BJ (cell line): ENCODE measurements around the gene SLC2A11. TPM values are rescaled to one million over a fixed set of nuclear protein-coding genes. Genes with fewer than 3 reads are reported as not detected.

ENCODE experiments used
- CTCF ChIA-PET: fragments of 350-600 bp; formaldehyde crosslinking; extraction: SDS; loops from one replicate; lab custom pipeline; 2021; ENCODE audit warnings: antibody characterized with exemption, inconsistent platforms; lab: Yijun Ruan, JAX
- POLR2A ChIA-PET: fragments of 300-600 bp; sonication (Branson Sonifier 250); formaldehyde crosslinking; extraction: SDS; loops from one replicate; lab custom pipeline; 2021; ENCODE audit warnings: antibody characterized with exemption; lab: Charles Lee
- DNase-seq: peaks from one replicate; pipeline ENCODE4 v3.0.0-alpha.2; 2011; ENCODE audit warnings: low read depth
- H3K27me3 ChIP-seq: 2 replicates; pipeline ENCODE4 v1.6.0; 2011; ENCODE audit warnings: low read length; ENCODE audit not compliant: control insufficient read depth, insufficient read depth
- H3K36me3 ChIP-seq: 2 replicates; pipeline ENCODE4 v1.5.1; 2011; ENCODE audit warnings: low read length; ENCODE audit not compliant: control insufficient read depth, insufficient read depth
- H3K4me3 ChIP-seq: 2 replicates; pipeline ENCODE4 v1.5.1; 2011; ENCODE audit warnings: low read depth, mild to moderate bottlenecking, control low read depth, low read length
- CTCF ChIP-seq: IDR thresholded peaks from 2 replicates; pipeline ENCODE4 v1.5.1; 2011; ENCODE audit warnings: low read depth, mild to moderate bottlenecking, control low read depth, inconsistent platforms, low read length, moderate library complexity; ENCODE audit not compliant: insufficient read depth
- polyA plus RNA-seq: library from polyadenylated mRNA; depleted of rRNA; stranded (reverse); fragments of >200 nt; gene quantifications from 2 replicates; pipeline ENCODE4 v1.2.3, GENCODE V29; 2011

The SLC2A11 gene
- polyA plus RNA-seq, 1 experiment, result 14.7 TPM

- no peak for TF ChIP-seq CTCF
- no peaks in the 10 kb centered on the region for H3K27me3 ChIP-seq
- POLR2A ChIA-PET, result interaction anchor here (0.6 to 1.0 kb wide), 3 partner anchors 20 to 611 kb away, joined by 3 to 11 read pairs (median 5); no protein-coding TSS in a partner anchor
- CTCF ChIA-PET, result interaction anchor here (0.5 to 1.9 kb wide), 14 partner anchors 9 to 302 kb away, joined by 3 to 11 read pairs (median 6); partner anchors contain the start of gene SLC2A11
- H3K4me3 ChIP-seq, result peak overlapping the region; percentile 78
- peaks cover 21% of the 10 kb centered on the region for H3K36me3 ChIP-seq
- DNase-seq, result no peak
These were observed 35.7 kb downstream of the SLC2A11 start for GRCh38 chr22:23893121-23893944.

GRCh38 chr22:23893945-23894709, 36.5 kb downstream of the SLC2A11 start, which contains the start of gene MIF:
Gene MIF (plus strand): TSS chr22:23894383. CDS start chr22:23894475, 92 bp downstream.
- Histone ChIP-seq H3K27me3 (no peaks in the 10 kb centered on the region), H3K36me3 (peaks cover 21% of the 10 kb centered on the region), H3K4me3 (peak within 1 kb of the TSS; percentile 78)
- CTCF ChIA-PET, result interaction anchor here (0.7 to 1.9 kb wide), 19 partner anchors 9 to 303 kb away, joined by 3 to 11 read pairs (median 4); partner anchors contain the start of gene SLC2A11
- POLR2A ChIA-PET, result interaction anchor here (0.6 to 1.0 kb wide), 3 partner anchors 19 to 612 kb away, joined by 3 to 11 read pairs (median 5); no protein-coding TSS in a partner anchor
- peak; percentile 50 for DNase-seq
- TF ChIP-seq CTCF, result peak; percentile 85

GRCh38 chr22:23894710-23895598, 37.3 kb downstream of the SLC2A11 start:
- TF ChIP-seq CTCF, result peak; percentile 37
- DNase-seq, result no peak
- CTCF ChIA-PET, result interaction anchor here (0.7 to 1.9 kb wide), 17 partner anchors 8 to 304 kb away, joined by 3 to 11 read pairs (median 4); partner anchors contain the start of gene SLC2A11
- H3K4me3 ChIP-seq, result peak overlapping the region; percentile 78
- POLR2A ChIA-PET, result interaction anchor here (0.8 to 1.0 kb wide), 2 partner anchors 19 to 613 kb away, joined by 3 to 5 read pairs; no protein-coding TSS in a partner anchor
- no peaks in the 10 kb centered on the region for H3K27me3 ChIP-seq
- H3K36me3 ChIP-seq, result peaks cover 21% of the 10 kb centered on the region

- POLR2A ChIA-PET, result no interaction called here
- CTCF ChIA-PET, result no interaction called here
- DNase-seq, result no peak
These were observed 38.0 kb downstream of the SLC2A11 start for GRCh38 chr22:23895599-23896144.

More at GRCh38 chr22:23895599-23896144, 38.0 kb downstream of the SLC2A11 start:
- H3K4me3 ChIP-seq, result peak overlapping the region; percentile 78
- H3K27me3 ChIP-seq, result no peaks in the 10 kb centered on the region
- H3K36me3 ChIP-seq, result peaks cover 21% of the 10 kb centered on the region
- TF ChIP-seq CTCF, result no peak
